ENCODE results near the gene PDE1A. TPM values are rescaled to one million over a fixed set of nuclear protein-coding genes. Genes with fewer than 3 reads are reported as not detected.

PDE1A gene
- total RNA-seq, 1 experiment from 2014 or later: 0.11 TPM

DNA sequence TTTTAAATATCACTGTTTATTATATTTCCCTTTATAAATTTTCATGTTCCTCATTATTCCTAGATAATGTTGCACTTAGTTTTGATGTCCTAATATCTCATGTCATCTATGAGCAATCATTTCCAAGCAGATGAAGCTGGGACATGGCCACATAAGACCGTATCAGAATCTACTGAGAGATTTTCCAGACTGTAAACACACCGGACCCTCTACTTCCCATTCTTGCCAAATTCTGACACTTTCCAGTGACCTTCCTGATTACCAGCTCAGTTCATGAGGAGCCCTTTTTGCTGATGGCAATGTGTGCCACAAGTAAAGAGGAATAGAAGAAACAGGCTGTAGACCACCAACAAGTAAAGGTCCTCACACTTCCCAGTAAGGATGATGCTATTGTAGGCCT lies 20.3 kb upstream of the PDE1A start:
- intact Hi-C loops (cut with micrococcal nuclease; ENCODE audit: unreplicated experiment): no loop called here
- H3F3A ChIP-seq (ENCODE audit: insufficient read depth, low read depth): no peaks in the 10 kb centered on the region
- no peaks in the 10 kb centered on the region for H3K4me1 ChIP-seq (replicated peaks; ENCODE audit: insufficient read depth)
- no peaks in the 10 kb centered on the region for H3K9me3 ChIP-seq (ENCODE audit: insufficient read depth, low read depth)
- CTCF ChIA-PET: no interaction called here
- H3K27ac ChIP-seq: no peak overlapping the region
- H3K36me3 ChIP-seq (ENCODE audit: low read depth): no peaks in the 10 kb centered on the region
- POLR2A ChIA-PET (ENCODE audit: unreplicated experiment): no interaction called here
- H3K9me2 ChIP-seq (ENCODE audit: insufficient read depth): 0 out of 2 replicates have a peak, but pooled peaks cover 5% of the 10 kb centered on the region
- no peaks in the 10 kb centered on the region for H3K79me2 ChIP-seq (ENCODE audit: low read depth)
- H4K20me1 ChIP-seq (ENCODE audit: insufficient read depth): no peaks in the 10 kb centered on the region
- H2AFZ ChIP-seq: no peak overlapping the region
- no peak for DNase-seq
- BruUV-seq (replicated peaks): no TSS peak
- TF ChIP-seq, protein P1, sequence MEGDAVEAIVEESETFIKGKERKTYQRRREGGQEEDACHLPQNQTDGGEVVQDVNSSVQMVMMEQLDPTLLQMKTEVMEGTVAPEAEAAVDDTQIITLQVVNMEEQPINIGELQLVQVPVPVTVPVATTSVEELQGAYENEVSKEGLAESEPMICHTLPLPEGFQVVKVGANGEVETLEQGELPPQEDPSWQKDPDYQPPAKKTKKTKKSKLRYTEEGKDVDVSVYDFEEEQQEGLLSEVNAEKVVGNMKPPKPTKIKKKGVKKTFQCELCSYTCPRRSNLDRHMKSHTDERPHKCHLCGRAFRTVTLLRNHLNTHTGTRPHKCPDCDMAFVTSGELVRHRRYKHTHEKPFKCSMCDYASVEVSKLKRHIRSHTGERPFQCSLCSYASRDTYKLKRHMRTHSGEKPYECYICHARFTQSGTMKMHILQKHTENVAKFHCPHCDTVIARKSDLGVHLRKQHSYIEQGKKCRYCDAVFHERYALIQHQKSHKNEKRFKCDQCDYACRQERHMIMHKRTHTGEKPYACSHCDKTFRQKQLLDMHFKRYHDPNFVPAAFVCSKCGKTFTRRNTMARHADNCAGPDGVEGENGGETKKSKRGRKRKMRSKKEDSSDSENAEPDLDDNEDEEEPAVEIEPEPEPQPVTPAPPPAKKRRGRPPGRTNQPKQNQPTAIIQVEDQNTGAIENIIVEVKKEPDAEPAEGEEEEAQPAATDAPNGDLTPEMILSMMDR (conservative IDR thresholded peaks at IDR 0.05): no peak
- TF ChIP-seq EZH2 (IDR thresholded peaks at IDR 0.05; ENCODE audit: low read depth): no peak
- H3K27me3 ChIP-seq (ENCODE audit: insufficient read depth, low read depth): no peaks in the 10 kb centered on the region
- no peak overlapping the region for H3K4me2 ChIP-seq
- no peak overlapping the region for H3K4me3 ChIP-seq

DNA sequence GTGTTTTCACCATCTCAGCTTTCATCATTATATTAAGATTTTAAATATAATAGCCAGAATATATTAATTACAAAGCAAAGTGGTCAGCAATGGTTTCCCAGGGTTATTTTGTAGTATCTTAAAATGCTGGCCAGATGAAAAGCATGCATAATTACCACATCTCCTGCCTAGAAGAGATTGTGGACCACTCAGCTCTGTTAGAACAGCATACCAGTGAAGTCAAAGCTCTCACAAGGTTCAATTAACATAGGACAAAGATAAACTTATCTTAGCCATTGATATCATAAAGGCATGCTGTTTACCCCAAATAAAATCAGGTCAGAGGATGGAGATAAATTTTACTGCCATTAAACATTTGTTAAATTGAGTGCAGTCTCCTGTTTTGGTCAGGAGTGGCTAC lies 19.3 kb upstream of the PDE1A start:
- H3K27me3 ChIP-seq (ENCODE audit: insufficient read depth, low read depth): no peaks in the 10 kb centered on the region
- H3K4me1 ChIP-seq (replicated peaks; ENCODE audit: insufficient read depth): no peaks in the 10 kb centered on the region
- BruUV-seq (replicated peaks): no TSS peak
- no peaks in the 10 kb centered on the region for H3F3A ChIP-seq (ENCODE audit: insufficient read depth, low read depth)
- 0 out of 2 replicates have a peak, but pooled peaks cover 5% of the 10 kb centered on the region for H3K9me2 ChIP-seq (ENCODE audit: insufficient read depth)
- TF ChIP-seq, protein P1 (conservative IDR thresholded peaks at IDR 0.05): no peak
- TF ChIP-seq EZH2 (IDR thresholded peaks at IDR 0.05; ENCODE audit: low read depth): no peak
- no peaks in the 10 kb centered on the region for H3K36me3 ChIP-seq (ENCODE audit: low read depth)
- no peak overlapping the region for H2AFZ ChIP-seq
- DNase-seq: no peak
- no peaks in the 10 kb centered on the region for H3K79me2 ChIP-seq (ENCODE audit: low read depth)
- no peaks in the 10 kb centered on the region for H4K20me1 ChIP-seq (ENCODE audit: insufficient read depth)
- POLR2A ChIA-PET (ENCODE audit: unreplicated experiment): interaction anchor here (0.6 kb wide), 1 partner anchor 157 kb away, joined by 10 read pairs; no protein-coding TSS in a partner anchor
- no peaks in the 10 kb centered on the region for H3K9me3 ChIP-seq (ENCODE audit: insufficient read depth, low read depth)
- no peak overlapping the region for H3K27ac ChIP-seq
- CTCF ChIA-PET: no interaction called here
- H3K4me2 ChIP-seq: no peak overlapping the region
- intact Hi-C loops (cut with micrococcal nuclease; ENCODE audit: unreplicated experiment): no loop called here
- H3K4me3 ChIP-seq: no peak overlapping the region

DNA sequence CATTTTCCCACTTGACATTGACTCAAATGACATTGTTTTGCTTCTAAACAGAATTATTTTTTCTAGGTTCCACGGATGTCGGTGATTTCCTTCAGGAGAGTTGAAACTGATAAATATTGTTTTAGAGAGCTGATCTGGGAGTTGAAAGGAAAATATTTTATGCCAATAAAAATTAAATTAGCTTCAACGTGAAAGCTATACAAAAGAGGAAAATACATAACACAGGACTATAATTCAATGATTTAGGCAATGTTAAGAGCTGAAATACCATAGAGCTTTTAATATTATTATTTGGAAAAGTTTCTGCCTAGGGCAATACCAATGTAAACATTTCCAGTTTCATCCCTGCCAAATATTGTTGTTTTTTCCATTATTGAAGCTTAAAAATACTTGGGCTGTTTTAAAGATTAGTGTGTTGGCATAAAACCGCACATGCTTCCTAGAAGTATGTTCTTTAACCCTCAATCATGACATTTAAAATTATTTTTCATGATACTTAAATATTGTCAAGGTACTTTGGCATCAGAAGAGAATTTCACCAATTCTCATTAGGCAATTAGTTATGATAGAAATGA lies 18.6 kb upstream of the PDE1A start:
- Histone ChIP-seq H3K9me2 (ENCODE audit: insufficient read depth) (0 out of 2 replicates have a peak, but pooled peaks cover 2% of the 10 kb centered on the region), H3K4me3 (no peak overlapping the region), H3K4me1 (replicated peaks; ENCODE audit: insufficient read depth) (no peaks in the 10 kb centered on the region), H4K20me1 (ENCODE audit: insufficient read depth) (no peaks in the 10 kb centered on the region), H3K36me3 (ENCODE audit: low read depth) (no peaks in the 10 kb centered on the region), H3K27me3 (ENCODE audit: insufficient read depth, low read depth) (no peaks in the 10 kb centered on the region), H3F3A (ENCODE audit: insufficient read depth, low read depth) (no peaks in the 10 kb centered on the region), H2AFZ (no peak overlapping the region), H3K27ac (no peak overlapping the region), H3K4me2 (no peak overlapping the region), H3K9me3 (ENCODE audit: insufficient read depth, low read depth) (no peaks in the 10 kb centered on the region), H3K79me2 (ENCODE audit: low read depth) (no peaks in the 10 kb centered on the region)
- POLR2A ChIA-PET (ENCODE audit: unreplicated experiment): no interaction called here
- intact Hi-C loops (cut with micrococcal nuclease; ENCODE audit: unreplicated experiment): no loop called here
- no TSS peak for BruUV-seq (replicated peaks)
- TF ChIP-seq, protein P1 (conservative IDR thresholded peaks at IDR 0.05): no peak
- no peak for TF ChIP-seq EZH2 (IDR thresholded peaks at IDR 0.05; ENCODE audit: low read depth)
- no peak for DNase-seq
- CTCF ChIA-PET: no interaction called here
